Panc1 (cell line): ENCODE results near the gene YTHDF1. TPM values are rescaled to one million over a fixed set of nuclear protein-coding genes. Genes with fewer than 3 reads are reported as not detected.

Source experiments
- ATAC-seq: fragments of 200-7000 bp; cut with Tn5 transposase; 2 replicates; pipeline ENCODE4 v1.9.1; 2020; ENCODE audit warnings: mild to moderate bottlenecking, moderate library complexity
- BruUV-seq: library from RNA; stranded (reverse); fragments of 400-500 nt; replicated peaks from 2 replicates; lab custom pipeline; 2021; lab: Mats Ljungman, UMichigan
- CTCF ChIA-PET: fragments of 300-600 bp; sonication (Branson Sonifier 250); formaldehyde crosslinking; loops from one replicate; lab custom pipeline; 2022; ENCODE audit warnings: antibody characterized with exemption; lab: Charles Lee
- POLR2A ChIA-PET: fragments of 300-600 bp; sonication (Branson Sonifier 250); formaldehyde crosslinking; loops from one replicate; lab custom pipeline; 2022; ENCODE audit warnings: antibody characterized with exemption; lab: Charles Lee
- DNase-seq: peaks from one replicate; pipeline ENCODE4 v3.0.0-alpha.2; 2010; ENCODE audit warnings: low read depth, low spot score
- H3K27ac ChIP-seq: 2 replicates; pipeline ENCODE4 v1.5.1; 2011; ENCODE audit warnings: mild to moderate bottlenecking, low read length, inconsistent platforms
- H3K27me3 ChIP-seq: fragments of 200-500 bp; sonication (Bioruptor generic); 2 replicates; pipeline ENCODE4 v1.6.0; 2014; ENCODE audit warnings: low read length, inconsistent platforms; ENCODE audit not compliant: control insufficient read depth, insufficient read depth
- H3K36me3 ChIP-seq: fragments of 200-500 bp; sonication (Bioruptor generic); 2 replicates; pipeline ENCODE4 v1.5.1; 2014; ENCODE audit warnings: inconsistent platforms, mild to moderate bottlenecking, low read length, moderate library complexity; ENCODE audit not compliant: control insufficient read depth, insufficient read depth
- H3K4me1 ChIP-seq: 2 replicates; pipeline ENCODE4 v1.5.1; 2011; ENCODE audit warnings: inconsistent platforms, mild to moderate bottlenecking, low read length, moderate library complexity; ENCODE audit not compliant: control insufficient read depth, insufficient read depth
- H3K4me3 ChIP-seq, 2 experiments: 2 replicates each; pipeline ENCODE4 v1.5.1; 2011 to 2012; ENCODE audit warnings: low read depth in 2 of 2, low read length in 2 of 2, mild to moderate bottlenecking in 2 of 2, inconsistent platforms in 1 of 2, moderate library complexity in 1 of 2
- H3K9me3 ChIP-seq: fragments of 200-500 bp; sonication (Bioruptor generic); 2 replicates; pipeline ENCODE4 v1.5.1; 2014; ENCODE audit warnings: low read depth, mild to moderate bottlenecking, inconsistent platforms, low read length, moderate library complexity; ENCODE audit not compliant: control insufficient read depth, insufficient read depth
- CTCF ChIP-seq: fragments of 450-650 bp; IDR thresholded peaks from 2 replicates; pipeline ENCODE4 v1.5.1; 2017; ENCODE audit warnings: mild to moderate bottlenecking
- POLR2AphosphoS5 ChIP-seq: IDR thresholded peaks from 2 replicates; pipeline ENCODE4 v1.6.1; 2012; ENCODE audit warnings: mild to moderate bottlenecking, low read depth, low read length, moderate library complexity
- REST ChIP-seq, 2 experiments: IDR thresholded peaks; 2 replicates each; pipeline ENCODE4 v1.6.1; 2011 to 2012; ENCODE audit warnings: low read depth in 2 of 2, control low read depth in 1 of 2, low read length in 1 of 2, mild to moderate bottlenecking in 1 of 2, moderate library complexity in 1 of 2; ENCODE audit not compliant: insufficient read depth in 1 of 2
- SIN3A ChIP-seq: IDR thresholded peaks from 2 replicates; pipeline ENCODE4 v1.6.1; 2012; ENCODE audit warnings: low read depth, mild to moderate bottlenecking, low read length, moderate library complexity, borderline replicate concordance; ENCODE audit not compliant: insufficient read depth
- TCF7L2 ChIP-seq: IDR thresholded peaks from 2 replicates; pipeline ENCODE4 v1.6.1; 2011; ENCODE audit warnings: mild to moderate bottlenecking, low read depth, low read length, inconsistent platforms
- in situ Hi-C: cut with HindIII; loops from 2 replicates; pipeline ENCODE4 v1.10.0; 2016; ENCODE audit warnings: low sequenced_read_pairs, low pct_unique_long_range_greater_than_20kb
- intact Hi-C: fragments of 100-400 bp; cut with micrococcal nuclease; formaldehyde crosslinking; loops from one replicate; pipeline ENCODE4 v1.10.0; 2022; ENCODE audit not compliant: unreplicated experiment
- total RNA-seq: library from RNA; stranded (reverse); gene quantifications from one replicate; pipeline ENCODE4 v1.2.1, GENCODE V29; 2021; ENCODE audit not compliant: unreplicated experiment

YTHDF1 gene
- total RNA-seq, 1 experiment from 2014 or later, result 43.0 TPM

- DNase-seq, result no peak
- CTCF ChIA-PET, result no interaction called here
- no peaks in the 10 kb centered on the region for H3K9me3 ChIP-seq
- no peak for ATAC-seq
- POLR2A ChIA-PET, result no interaction called here
- intact Hi-C loops (no loop called here), in situ Hi-C loops (no loop called here)
- no peak overlapping the region for H3K27ac ChIP-seq
- H3K4me1 ChIP-seq, result no peaks in the 10 kb centered on the region
- H3K4me3 ChIP-seq, result no peak overlapping the region
- BruUV-seq, result no TSS peak
- TF ChIP-seq TCF7L2, result no peak
- no peak for TF ChIP-seq SIN3A
- no peak for TF ChIP-seq CTCF
- TF ChIP-seq REST (IDR thresholded peaks at IDR 0.05; ENCODE audit: insufficient read depth in 1 of 2, low read depth in 2 of 2, low read length in 1 of 2), result no peak
- no peak for TF ChIP-seq POLR2AphosphoS5
- H3K27me3 ChIP-seq, result no peaks in the 10 kb centered on the region
- no peaks in the 10 kb centered on the region for H3K36me3 ChIP-seq
These were observed 46.0 kb upstream of the YTHDF1 start for GRCh38 chr20:63261795-63262528.

- Histone ChIP-seq H3K27ac (no peak overlapping the region), H3K4me3 (no peak overlapping the region), H3K4me1 (no peaks in the 10 kb centered on the region), H3K9me3 (no peaks in the 10 kb centered on the region), H3K36me3 (no peaks in the 10 kb centered on the region), H3K27me3 (no peaks in the 10 kb centered on the region)
- DNase-seq (no peak), ATAC-seq (peak; percentile 23; the same call in 1 of the 2 replicates)
- ChIA-PET CTCF (no interaction called here), POLR2A (no interaction called here)
- TF ChIP-seq CTCF (no peak), POLR2AphosphoS5 (no peak), SIN3A (no peak), TCF7L2 (no peak)
- in situ Hi-C loops, result no loop called here
- BruUV-seq, result no TSS peak
- intact Hi-C loops, result no loop called here
These were observed 45.3 kb upstream of the YTHDF1 start for GRCh38 chr20:63261060-63261794.
